Suprapubic skin (tissue), 4 donors: ENCODE measurements around the gene FUCA2.

ENCODE experiments used
- CTCF ChIP-seq, 2 donors: fragments of 200-600 bp in 1 of 2; fragments of 450-650 bp in 1 of 2; sonication (generic) in 1 of 2; IDR thresholded peaks; one replicate each; pipeline ENCODE4 v1.5.1; 2016 to 2019; ENCODE audit warnings: antibody characterized with exemption in 2 of 2, mild to moderate bottlenecking in 1 of 2, moderate library complexity in 1 of 2
- EP300 ChIP-seq: sonication (generic); formaldehyde crosslinking; IDR thresholded peaks from one replicate; pipeline ENCODE4 v1.6.1; 2017; ENCODE audit warnings: antibody characterized with exemption
- POLR2A ChIP-seq, 2 donors: fragments of 450-650 bp; IDR thresholded peaks; one replicate each; pipeline ENCODE4 v1.6.1; 2017; ENCODE audit warnings: antibody characterized with exemption in 2 of 2, mild to moderate bottlenecking in 2 of 2, moderate library complexity in 2 of 2
- POLR2AphosphoS5 ChIP-seq, 3 donors: sonication (generic); formaldehyde crosslinking; IDR thresholded peaks; one replicate each; pipeline ENCODE4 v1.6.1; 2017; ENCODE audit warnings: antibody characterized with exemption in 3 of 3

GRCh38 chr6:143451531-143451930, 60.0 kb downstream of the FUCA2 start:
- TF ChIP-seq CTCF (IDR thresholded peaks at IDR 0.05) (no peak), EP300 (no peak), POLR2A (IDR thresholded peaks at IDR 0.05) (no peak), POLR2AphosphoS5 (IDR thresholded peaks at IDR 0.05) (no peak)
